ENCODE measurements around the gene SPATA18. TPM values are rescaled to one million over a fixed set of nuclear protein-coding genes. Genes with fewer than 3 reads are reported as not detected.

Gene SPATA18
- total and polyA plus RNA-seq, 2 of the 13 experiments (the other 11 are each of a cell fraction or from before 2014, with no cell fraction given), result 5.7 to 13.2 TPM

DNA sequence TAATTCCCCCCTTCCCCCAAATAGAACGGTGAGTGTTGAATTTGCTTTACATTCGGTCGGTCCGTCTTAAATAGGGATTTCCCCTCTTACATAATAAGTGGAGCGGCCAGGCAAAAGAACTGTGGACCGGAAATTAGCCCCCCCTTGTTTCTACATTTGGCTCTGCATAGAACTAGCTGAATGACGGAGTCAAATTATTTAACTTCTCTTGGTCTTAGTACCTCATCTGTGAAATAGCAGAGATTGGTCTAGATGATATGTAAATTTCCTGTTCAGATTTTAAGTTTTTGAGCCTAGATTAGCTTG lies 1.3 kb downstream of the SPATA18 start (continued):
- TF ChIP-seq, protein P1, sequence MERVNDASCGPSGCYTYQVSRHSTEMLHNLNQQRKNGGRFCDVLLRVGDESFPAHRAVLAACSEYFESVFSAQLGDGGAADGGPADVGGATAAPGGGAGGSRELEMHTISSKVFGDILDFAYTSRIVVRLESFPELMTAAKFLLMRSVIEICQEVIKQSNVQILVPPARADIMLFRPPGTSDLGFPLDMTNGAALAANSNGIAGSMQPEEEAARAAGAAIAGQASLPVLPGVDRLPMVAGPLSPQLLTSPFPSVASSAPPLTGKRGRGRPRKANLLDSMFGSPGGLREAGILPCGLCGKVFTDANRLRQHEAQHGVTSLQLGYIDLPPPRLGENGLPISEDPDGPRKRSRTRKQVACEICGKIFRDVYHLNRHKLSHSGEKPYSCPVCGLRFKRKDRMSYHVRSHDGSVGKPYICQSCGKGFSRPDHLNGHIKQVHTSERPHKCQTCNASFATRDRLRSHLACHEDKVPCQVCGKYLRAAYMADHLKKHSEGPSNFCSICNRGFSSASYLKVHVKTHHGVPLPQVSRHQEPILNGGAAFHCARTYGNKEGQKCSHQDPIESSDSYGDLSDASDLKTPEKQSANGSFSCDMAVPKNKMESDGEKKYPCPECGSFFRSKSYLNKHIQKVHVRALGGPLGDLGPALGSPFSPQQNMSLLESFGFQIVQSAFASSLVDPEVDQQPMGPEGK (CRISPR knock-in tag; IDR thresholded peaks at IDR 0.05), result peak; percentile 91
- TF ChIP-seq ZBTB7A (CRISPR knock-in tag; IDR thresholded peaks at IDR 0.05) (no peak), SPEN (CRISPR knock-in tag; IDR thresholded peaks at IDR 0.05; ENCODE audit: low read depth) (no peak; the same call in 1 of the 2 replicates), KLF13 (CRISPR knock-in tag; IDR thresholded peaks at IDR 0.05) (no peak), ZNF672 (CRISPR knock-in tag; IDR thresholded peaks at IDR 0.05) (no peak), IRF2 (CRISPR knock-in tag; IDR thresholded peaks at IDR 0.05) (no peak), NFYB (CRISPR knock-in tag; IDR thresholded peaks at IDR 0.05) (no peak), ZNF562 (CRISPR knock-in tag; IDR thresholded peaks at IDR 0.05; ENCODE audit: borderline replicate concordance) (no peak), ZNF841 (CRISPR knock-in tag; IDR thresholded peaks at IDR 0.05; ENCODE audit: borderline replicate concordance) (no peak), PLRG1 (conservative IDR thresholded peaks at IDR 0.05) (no peak), KAT8 (CRISPR knock-in tag; IDR thresholded peaks at IDR 0.05) (no peak), ZNF30 (CRISPR knock-in tag; IDR thresholded peaks at IDR 0.05) (no peak), FIP1L1 (IDR thresholded peaks at IDR 0.05; ENCODE audit: borderline replicate concordance, insufficient read depth, low read depth, low read length) (no peak), THAP11 (CRISPR knock-in tag; IDR thresholded peaks at IDR 0.05) (peak; percentile 19; the same call in 1 of the 2 replicates), ARID2 (CRISPR knock-in tag; IDR thresholded peaks at IDR 0.05; ENCODE audit: borderline replicate concordance) (no peak), CHD4 (IDR thresholded peaks at IDR 0.05; ENCODE audit: borderline replicate concordance, low read length) (no peak), TBP (CRISPR knock-in tag; IDR thresholded peaks at IDR 0.05) (no peak), IKZF4 (CRISPR knock-in tag; IDR thresholded peaks at IDR 0.05; ENCODE audit: borderline replicate concordance, low read depth, not compliant biosample characterization) (no peak), POLR2AphosphoS2 (IDR thresholded peaks at IDR 0.05; ENCODE audit: low read depth, low read length) (no peak), ZNF747 (CRISPR knock-in tag; IDR thresholded peaks at IDR 0.05; ENCODE audit: borderline replicate concordance) (no peak), ZNF720 (CRISPR knock-in tag; IDR thresholded peaks at IDR 0.05) (no peak), NCOA5 (CRISPR knock-in tag; IDR thresholded peaks at IDR 0.05) (no peak), NR2C2 (CRISPR knock-in tag; IDR thresholded peaks at IDR 0.05; ENCODE audit: borderline replicate concordance) (no peak), MAFG (CRISPR knock-in tag; IDR thresholded peaks at IDR 0.05) (no peak), GFI1 (CRISPR knock-in tag; IDR thresholded peaks at IDR 0.05; ENCODE audit: borderline replicate concordance) (no peak)
- TF ChIP-seq, protein P2, sequence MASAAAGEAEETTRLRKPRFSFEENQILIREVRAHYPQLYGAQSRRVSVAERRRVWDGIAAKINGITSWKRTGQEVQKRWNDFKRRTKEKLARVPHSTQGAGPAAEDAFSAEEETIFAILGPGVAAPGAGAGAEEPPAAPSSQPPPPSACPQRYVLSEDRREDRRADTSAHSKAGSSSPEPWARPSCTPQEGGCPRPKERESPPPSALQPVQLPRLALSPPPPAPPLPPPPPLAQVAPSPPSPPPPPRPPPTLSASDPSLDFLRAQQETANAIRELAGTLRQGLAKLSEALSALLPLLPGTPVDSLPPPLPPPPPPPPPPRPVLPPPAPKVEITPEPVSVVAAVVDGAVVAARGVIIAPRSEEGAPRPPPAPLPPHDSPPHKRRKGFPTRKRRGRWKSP (CRISPR knock-in tag; IDR thresholded peaks at IDR 0.05), result no peak
- TF ChIP-seq, protein P3, sequence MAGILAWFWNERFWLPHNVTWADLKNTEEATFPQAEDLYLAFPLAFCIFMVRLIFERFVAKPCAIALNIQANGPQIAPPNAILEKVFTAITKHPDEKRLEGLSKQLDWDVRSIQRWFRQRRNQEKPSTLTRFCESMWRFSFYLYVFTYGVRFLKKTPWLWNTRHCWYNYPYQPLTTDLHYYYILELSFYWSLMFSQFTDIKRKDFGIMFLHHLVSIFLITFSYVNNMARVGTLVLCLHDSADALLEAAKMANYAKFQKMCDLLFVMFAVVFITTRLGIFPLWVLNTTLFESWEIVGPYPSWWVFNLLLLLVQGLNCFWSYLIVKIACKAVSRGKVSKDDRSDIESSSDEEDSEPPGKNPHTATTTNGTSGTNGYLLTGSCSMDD (CRISPR knock-in tag; IDR thresholded peaks at IDR 0.05), result no peak
- TF ChIP-seq, protein P4, sequence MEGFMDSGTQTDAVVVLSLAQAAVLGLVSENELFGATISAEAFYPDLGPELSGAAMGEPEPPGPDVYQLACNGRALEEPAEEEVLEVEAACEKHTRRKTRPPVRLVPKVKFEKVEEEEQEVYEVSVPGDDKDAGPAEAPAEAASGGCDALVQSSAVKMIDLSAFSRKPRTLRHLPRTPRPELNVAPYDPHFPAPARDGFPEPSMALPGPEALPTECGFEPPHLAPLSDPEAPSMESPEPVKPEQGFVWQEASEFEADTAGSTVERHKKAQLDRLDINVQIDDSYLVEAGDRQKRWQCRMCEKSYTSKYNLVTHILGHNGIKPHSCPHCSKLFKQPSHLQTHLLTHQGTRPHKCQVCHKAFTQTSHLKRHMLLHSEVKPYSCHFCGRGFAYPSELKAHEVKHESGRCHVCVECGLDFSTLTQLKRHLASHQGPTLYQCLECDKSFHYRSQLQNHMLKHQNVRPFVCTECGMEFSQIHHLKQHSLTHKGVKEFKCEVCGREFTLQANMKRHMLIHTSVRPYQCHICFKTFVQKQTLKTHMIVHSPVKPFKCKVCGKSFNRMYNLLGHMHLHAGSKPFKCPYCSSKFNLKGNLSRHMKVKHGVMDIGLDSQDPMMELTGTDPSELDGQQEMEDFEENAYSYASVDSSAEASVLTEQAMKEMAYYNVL (CRISPR knock-in tag; IDR thresholded peaks at IDR 0.05; ENCODE audit: borderline replicate concordance), result no peak

Data from HepG2 (cell line).